B cell (primary cell): ENCODE results near the gene RANBP3. TPM values are rescaled to one million over a fixed set of nuclear protein-coding genes. Genes with fewer than 3 reads are reported as not detected.

ENCODE experiments used
- ATAC-seq: fragments of 200-7000 bp; cut with Tn5 transposase; one replicate; pipeline ENCODE4 v1.10.0; 2021; ENCODE audit warnings: low read depth, mild to moderate bottlenecking, moderate number of reproducible peaks, moderate library complexity
- CTCF ChIA-PET: fragments of 350-600 bp; sonication (Branson Sonifier 250); formaldehyde crosslinking; loops from one replicate; lab custom pipeline; 2021; ENCODE audit warnings: antibody characterized with exemption, inconsistent platforms; lab: Charles Lee
- POLR2A ChIA-PET: fragments of 350-600 bp; sonication (Branson Sonifier 250); formaldehyde crosslinking; loops from one replicate; lab custom pipeline; 2021; ENCODE audit warnings: antibody characterized with exemption; lab: Charles Lee
- DNase-seq: peaks from one replicate; pipeline ENCODE4 v3.0.0; 2013
- H2AFZ ChIP-seq: 2 replicates; pipeline ENCODE4 v1.6.1; 2012; ENCODE audit warnings: mild to moderate bottlenecking, low read depth, low read length; ENCODE audit not compliant: insufficient read depth, poor library complexity, severe bottlenecking
- H3K27ac ChIP-seq, 2 donors: 1 replicate in 1 of 2; 2 replicates in 1 of 2; pipeline ENCODE4 v1.5.1; 2012 to 2013; ENCODE audit warnings: low read length in 2 of 2, mild to moderate bottlenecking in 2 of 2, moderate library complexity in 1 of 2
- H3K27me3 ChIP-seq, 4 experiments: fragments of 200-600 bp in 1 of 4; sonication (generic) in 1 of 4; replicated peaks in 1 of 4; 1 replicate in 2 of 4; 2 replicates in 2 of 4; pipeline versions ENCODE4 v1.6.1 to v1.7.0; 2013 to 2016; ENCODE audit warnings: low read length in 3 of 4, mild to moderate bottlenecking in 2 of 4, mixed read lengths in 1 of 4, moderate library complexity in 1 of 4; ENCODE audit not compliant: insufficient read depth in 4 of 4, control insufficient read depth in 3 of 4; ENCODE audit errors: control extremely low read depth in 1 of 4
- H3K36me3 ChIP-seq, 2 experiments: replicated peaks in 1 of 2; 1 replicate in 1 of 2; 2 replicates in 1 of 2; pipeline versions ENCODE4 v1.6.1 to v1.7.1; 2013; ENCODE audit warnings: low read length in 1 of 2; ENCODE audit not compliant: insufficient read depth in 2 of 2, control insufficient read depth in 1 of 2; ENCODE audit errors: control extremely low read depth in 1 of 2, extremely low read depth in 1 of 2
- H3K4me1 ChIP-seq, 2 donors: fragments of 200-600 bp in 1 of 2; sonication (generic) in 1 of 2; 1 replicate in 1 of 2; 2 replicates in 1 of 2; pipeline versions ENCODE4 v1.5.1 to v1.6.1; 2013 to 2017; ENCODE audit warnings: low read length in 2 of 2; ENCODE audit not compliant: control insufficient read depth in 2 of 2, insufficient read depth in 2 of 2
- H3K4me2 ChIP-seq: replicated peaks from 2 replicates; pipeline ENCODE3; 2012; ENCODE audit warnings: mild to moderate bottlenecking, low read depth, low read length; ENCODE audit not compliant: poor library complexity, severe bottlenecking
- H3K4me3 ChIP-seq, 5 experiments: fragments of 200-600 bp in 1 of 5; sonication (generic) in 1 of 5; 1 replicate in 3 of 5; 2 replicates in 2 of 5; pipeline versions ENCODE4 v1.5.1 to v1.7.0; 2011 to 2016; ENCODE audit warnings: low read length in 4 of 5, mild to moderate bottlenecking in 4 of 5, low read depth in 2 of 5, control low read depth in 1 of 5, moderate library complexity in 1 of 5; ENCODE audit not compliant: insufficient read depth in 1 of 5; ENCODE audit errors: control extremely low read depth in 1 of 5, extremely low read depth in 1 of 5
- H3K79me2 ChIP-seq: fragments of 200-600 bp; sonication (generic); one replicate; pipeline ENCODE4 v1.6.0; 2016; ENCODE audit warnings: low read length; ENCODE audit not compliant: control insufficient read depth, insufficient read depth
- H3K9ac ChIP-seq: fragments of 200-600 bp; sonication (generic); 2 replicates; pipeline ENCODE4 v1.6.1; 2017; ENCODE audit warnings: mild to moderate bottlenecking, low read length, moderate library complexity
- H3K9me3 ChIP-seq, 3 donors: one replicate each; pipeline versions ENCODE4 v1.6.1 to v1.7.1; 2013; ENCODE audit warnings: low read length in 2 of 3; ENCODE audit not compliant: control insufficient read depth in 2 of 3, insufficient read depth in 1 of 3; ENCODE audit errors: control extremely low read depth in 1 of 3
- H4K20me1 ChIP-seq: 2 replicates; pipeline ENCODE4 v1.6.0; 2012; ENCODE audit warnings: mild to moderate bottlenecking, low read length; ENCODE audit not compliant: insufficient read depth, control insufficient read depth, poor library complexity, severe bottlenecking
- H3K27ac Mint-ChIP-seq: one replicate; pipeline ENCODE4 v1.8.0; 2021; ENCODE audit warnings: mixed read lengths
- H3K27me3 Mint-ChIP-seq: one replicate; pipeline ENCODE4 v1.8.0; 2021; ENCODE audit warnings: mixed read lengths
- H3K4me1 Mint-ChIP-seq: one replicate; pipeline ENCODE4 v1.8.0; 2021; ENCODE audit warnings: mixed read lengths
- H3K4me3 Mint-ChIP-seq: one replicate; pipeline ENCODE4 v1.8.0; 2021; ENCODE audit warnings: mixed read lengths
- H3K9me3 Mint-ChIP-seq: one replicate; pipeline ENCODE4 v1.8.0; 2022; ENCODE audit warnings: mixed read lengths; ENCODE audit not compliant: insufficient read depth
- CTCF ChIP-seq: fragments of 200-600 bp; IDR thresholded peaks from one replicate; pipeline ENCODE4 v1.8.0; 2022; ENCODE audit warnings: antibody characterized with exemption, mild to moderate bottlenecking
- EZH2 ChIP-seq: IDR thresholded peaks from 2 replicates; pipeline ENCODE4 v1.6.1; 2012; ENCODE audit warnings: borderline replicate concordance, low read depth, mild to moderate bottlenecking, moderate library complexity, low read length; ENCODE audit not compliant: insufficient read depth, poor library complexity, severe bottlenecking
- WGBS: methylation state at CpG from one replicate; pipeline ENCODE4 v1.1.5; 2013; ENCODE audit warnings: missing lambda C conversion rate; ENCODE audit not compliant: insufficient coverage; 5-methylcytosine and 5-hydroxymethylcytosine counted together
- intact Hi-C: fragments of 100-400 bp; cut with micrococcal nuclease; formaldehyde crosslinking; loops from one replicate; pipeline ENCODE4 v1.10.0; 2022
- polyA plus RNA-seq: library from polyadenylated mRNA; depleted of rRNA; stranded (reverse); fragments of >200 nt; gene quantifications from 2 replicates; pipeline ENCODE4 v1.2.3, GENCODE V29; 2012
- total RNA-seq, 2 donors: library from RNA; stranded (reverse); fragments of 120-200 nt in 1 of 2; gene quantifications; 1 replicate in 1 of 2; 2 replicates in 1 of 2; pipeline versions ENCODE4 v1.2.3 to v1.2.4, GENCODE V29; 2013 to 2022

The RANBP3 gene
- total and polyA plus RNA-seq, 2 donors (not counting 1 experiment from before 2014, with no cell fraction given), result 86.7 to 91.7 TPM

DNA sequence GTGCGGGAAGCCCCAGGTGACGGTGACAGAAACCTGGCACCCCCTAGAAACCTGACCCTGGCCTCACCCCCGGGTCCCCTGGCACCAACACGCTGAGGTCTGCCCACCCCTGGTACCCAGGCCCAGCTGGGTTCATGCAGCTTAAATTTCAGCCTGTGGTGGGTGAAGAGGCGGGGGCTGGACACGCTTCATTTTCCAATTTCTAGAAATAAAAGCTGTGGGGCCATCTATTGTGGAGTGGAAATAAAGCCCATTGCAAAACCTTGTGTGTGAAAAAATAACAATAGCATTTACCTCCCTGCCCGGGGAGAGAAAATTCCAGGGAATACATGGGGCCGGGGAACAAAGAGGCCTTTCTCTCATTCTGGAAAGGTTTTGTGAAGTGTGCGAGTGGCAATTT lies 100.1 kb downstream of the RANBP3 start:
- Histone ChIP-seq H3K79me2 (no peaks in the 10 kb centered on the region), H3K4me2 (no peak overlapping the region), H3K36me3 (no peaks in the 10 kb centered on the region), H4K20me1 (no peaks in the 10 kb centered on the region), H2AFZ (no peak overlapping the region), H3K27ac (no peak overlapping the region), H3K4me1 (no peaks in the 10 kb centered on the region), H3K27me3 (peaks cover 0 to 12% (median 1%) of the 10 kb centered on the region in 4 experiments), H3K9ac (no peak overlapping the region), H3K4me3 (no peak overlapping the region), H3K9me3 (peaks cover 0 to 5% (median 0%) of the 10 kb centered on the region in 3 donors)
- Mint-ChIP-seq H3K9me3 (no peaks in the 10 kb centered on the region), H3K4me1 (no peaks in the 10 kb centered on the region), H3K27ac (no peak overlapping the region), H3K27me3 (peaks cover 20% of the 10 kb centered on the region), H3K4me3 (no peak overlapping the region)
- 81% methylated on average over 4 of the region's 9 CpGs for WGBS
- ChIA-PET POLR2A (no interaction called here), CTCF (no interaction called here)
- TF ChIP-seq EZH2, result no peak
- no peak for TF ChIP-seq CTCF
- intact Hi-C loops, result no loop called here
- DNase-seq (no peak), ATAC-seq (no peak)

DNA sequence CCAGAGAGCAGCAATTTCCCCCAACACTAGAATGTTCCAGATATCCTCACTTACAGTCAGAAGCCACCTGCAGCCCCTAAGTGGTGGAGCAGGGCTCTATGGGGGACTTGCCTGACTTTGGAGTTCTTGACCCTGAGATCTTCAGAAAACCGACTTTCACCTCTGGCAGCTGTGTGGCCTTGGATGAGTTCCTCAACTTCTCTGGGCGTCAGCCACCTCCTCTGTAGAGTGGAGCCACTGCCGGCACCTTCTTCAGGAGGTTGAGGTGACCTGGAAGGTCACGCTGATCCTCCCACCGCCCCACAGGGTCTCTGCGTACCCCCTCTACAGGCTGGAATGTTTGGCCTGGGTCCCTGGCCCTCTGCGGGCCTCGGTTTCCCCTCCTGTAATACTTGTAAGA lies 100.5 kb downstream of the RANBP3 start:
- 81% methylated on average over 7 of the region's 8 CpGs for WGBS

More for the DNA sequence above, 100.5 kb downstream of the RANBP3 start:
- Histone ChIP-seq H3K4me3 (no peak overlapping the region), H3K79me2 (no peaks in the 10 kb centered on the region), H3K4me1 (no peaks in the 10 kb centered on the region), H3K4me2 (no peak overlapping the region), H4K20me1 (no peaks in the 10 kb centered on the region), H3K9me3 (peaks cover 0 to 5% (median 0%) of the 10 kb centered on the region in 3 donors), H3K27ac (no peak overlapping the region), H2AFZ (no peak overlapping the region), H3K36me3 (no peaks in the 10 kb centered on the region), H3K27me3 (peaks cover 0 to 12% (median 1%) of the 10 kb centered on the region in 4 experiments), H3K9ac (no peak overlapping the region)
- Mint-ChIP-seq H3K4me3 (no peak overlapping the region), H3K4me1 (no peaks in the 10 kb centered on the region), H3K27ac (no peak overlapping the region), H3K9me3 (no peaks in the 10 kb centered on the region), H3K27me3 (peaks cover 18% of the 10 kb centered on the region)
- ATAC-seq (no peak), DNase-seq (no peak)
- TF ChIP-seq CTCF, result no peak
- no peak for TF ChIP-seq EZH2
- intact Hi-C loops, result no loop called here
- ChIA-PET POLR2A (no interaction called here), CTCF (no interaction called here)
